Right atrium auricular region (tissue), 2 donors: ENCODE data around the gene COL24A1. TPM values are rescaled to one million over a fixed set of nuclear protein-coding genes. Genes with fewer than 3 reads are reported as not detected.

Experiments
- DNase-seq: peaks from one replicate; pipeline ENCODE4 v3.0.0-alpha.2; 2019; ENCODE audit warnings: low spot score
- H3K27ac ChIP-seq, 2 donors: fragments of 200-600 bp; sonication (generic); 1 replicate in 1 of 2; 2 replicates in 1 of 2; pipeline ENCODE4 v1.5.1; 2016 to 2019
- H3K27me3 ChIP-seq, 2 donors: fragments of 200-600 bp; sonication (generic); one replicate each; pipeline versions ENCODE4 v1.5.1 to v1.6.0; 2017 to 2019
- H3K36me3 ChIP-seq: fragments of 200-600 bp; sonication (generic); one replicate; pipeline ENCODE4 v1.5.1; 2016
- H3K4me1 ChIP-seq, 2 donors: fragments of 200-600 bp; sonication (generic); one replicate each; pipeline versions ENCODE4 v1.5.1 to v1.6.0; 2017 to 2019
- H3K4me3 ChIP-seq, 2 donors: fragments of 200-600 bp; sonication (generic); 1 replicate in 1 of 2; 2 replicates in 1 of 2; pipeline ENCODE4 v1.5.1; 2017 to 2019; ENCODE audit warnings: mild to moderate bottlenecking in 1 of 2, moderate library complexity in 1 of 2
- H3K9me3 ChIP-seq, 2 donors: fragments of 200-600 bp; sonication (generic); one replicate each; pipeline ENCODE4 v1.5.1; 2019
- total RNA-seq, 2 donors: library from RNA; depleted of rRNA; stranded (reverse); fragments of >200 nt; gene quantifications; one replicate each; pipeline ENCODE4 v1.1.0, GENCODE V29; 2016
- TF ChIP-seq, protein P1 (sequence below), 2 donors: fragments of 200-600 bp; sonication (generic); IDR thresholded peaks; one replicate each; pipeline ENCODE4 v1.5.1; 2019; ENCODE audit warnings: antibody characterized with exemption in 2 of 2

COL24A1 gene
- total RNA-seq, 2 donors from 2014 or later, result 0.67 to 1.0 TPM

- no peaks in the 10 kb centered on the region for H3K4me1 ChIP-seq
- H3K27me3 ChIP-seq, result no peaks in the 10 kb centered on the region
- H3K36me3 ChIP-seq, result no peaks in the 10 kb centered on the region
- no peak for DNase-seq
- no peak overlapping the region for H3K4me3 ChIP-seq
- no peaks in the 10 kb centered on the region for H3K9me3 ChIP-seq
- TF ChIP-seq, protein P1, sequence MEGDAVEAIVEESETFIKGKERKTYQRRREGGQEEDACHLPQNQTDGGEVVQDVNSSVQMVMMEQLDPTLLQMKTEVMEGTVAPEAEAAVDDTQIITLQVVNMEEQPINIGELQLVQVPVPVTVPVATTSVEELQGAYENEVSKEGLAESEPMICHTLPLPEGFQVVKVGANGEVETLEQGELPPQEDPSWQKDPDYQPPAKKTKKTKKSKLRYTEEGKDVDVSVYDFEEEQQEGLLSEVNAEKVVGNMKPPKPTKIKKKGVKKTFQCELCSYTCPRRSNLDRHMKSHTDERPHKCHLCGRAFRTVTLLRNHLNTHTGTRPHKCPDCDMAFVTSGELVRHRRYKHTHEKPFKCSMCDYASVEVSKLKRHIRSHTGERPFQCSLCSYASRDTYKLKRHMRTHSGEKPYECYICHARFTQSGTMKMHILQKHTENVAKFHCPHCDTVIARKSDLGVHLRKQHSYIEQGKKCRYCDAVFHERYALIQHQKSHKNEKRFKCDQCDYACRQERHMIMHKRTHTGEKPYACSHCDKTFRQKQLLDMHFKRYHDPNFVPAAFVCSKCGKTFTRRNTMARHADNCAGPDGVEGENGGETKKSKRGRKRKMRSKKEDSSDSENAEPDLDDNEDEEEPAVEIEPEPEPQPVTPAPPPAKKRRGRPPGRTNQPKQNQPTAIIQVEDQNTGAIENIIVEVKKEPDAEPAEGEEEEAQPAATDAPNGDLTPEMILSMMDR (IDR thresholded peaks at IDR 0.05), result no peak
- no peak overlapping the region for H3K27ac ChIP-seq
These were observed 87.5 kb downstream of the COL24A1 start for GRCh38 chr1:86068841-86069756.

- TF ChIP-seq, protein P1 (IDR thresholded peaks at IDR 0.05), result no peak
- DNase-seq, result no peak
- Histone ChIP-seq H3K27me3 (no peaks in the 10 kb centered on the region), H3K36me3 (no peaks in the 10 kb centered on the region), H3K27ac (no peak overlapping the region), H3K9me3 (no peaks in the 10 kb centered on the region), H3K4me3 (no peak overlapping the region), H3K4me1 (no peaks in the 10 kb centered on the region)
These were observed 88.3 kb downstream of the COL24A1 start for GRCh38 chr1:86068271-86068721.

DNA sequence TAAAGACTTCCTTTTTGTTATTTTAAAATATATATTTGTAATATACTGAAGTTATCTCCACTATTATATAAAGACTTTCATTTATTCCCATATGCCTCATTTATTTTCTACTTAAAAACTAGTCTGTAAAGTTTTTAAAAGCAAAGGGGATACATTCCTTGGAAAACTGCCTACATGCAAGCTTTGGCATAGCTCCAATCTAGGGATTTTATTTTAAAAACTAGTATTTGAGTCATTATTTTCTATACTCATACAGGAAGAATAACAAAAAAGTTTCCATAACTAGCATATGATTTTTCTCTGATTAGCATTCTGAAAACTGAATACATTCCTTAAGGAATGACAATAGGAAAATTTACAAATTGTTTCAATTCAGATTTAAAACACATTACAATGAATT is 88.9 kb downstream of the COL24A1 start:
- DNase-seq, result no peak
- no peaks in the 10 kb centered on the region for H3K9me3 ChIP-seq
- no peak overlapping the region for H3K4me3 ChIP-seq
- no peaks in the 10 kb centered on the region for H3K36me3 ChIP-seq
- no peak overlapping the region for H3K27ac ChIP-seq
- TF ChIP-seq, protein P1 (IDR thresholded peaks at IDR 0.05), result no peak
- H3K27me3 ChIP-seq, result no peaks in the 10 kb centered on the region
- H3K4me1 ChIP-seq, result no peaks in the 10 kb centered on the region

DNA sequence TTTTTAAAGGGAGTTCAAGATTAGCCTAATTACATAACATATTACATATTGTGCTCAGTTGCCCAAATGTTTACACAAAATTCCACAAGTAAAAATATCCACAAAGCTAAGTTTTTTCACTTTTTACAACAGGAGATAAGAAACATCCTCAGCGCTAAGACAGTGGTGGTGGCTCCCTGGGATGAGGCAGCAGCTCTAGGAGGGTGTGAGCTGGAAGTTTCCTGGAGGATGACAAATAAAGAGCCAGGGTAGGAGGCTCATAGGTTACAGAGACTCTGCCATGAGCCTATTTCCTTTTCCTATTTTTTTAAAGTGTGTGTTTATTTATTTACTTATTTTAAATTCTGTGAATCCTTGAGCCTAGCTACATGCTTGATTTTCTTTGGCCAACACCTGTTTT is 91.7 kb downstream of the COL24A1 start:
- TF ChIP-seq, protein P1 (IDR thresholded peaks at IDR 0.05), result no peak
- Histone ChIP-seq H3K4me1 (no peaks in the 10 kb centered on the region), H3K9me3 (no peaks in the 10 kb centered on the region), H3K27me3 (no peaks in the 10 kb centered on the region), H3K4me3 (no peak overlapping the region), H3K36me3 (no peaks in the 10 kb centered on the region), H3K27ac (no peak overlapping the region)
- DNase-seq, result no peak

- no peaks in the 10 kb centered on the region for H3K9me3 ChIP-seq
- H3K27ac ChIP-seq, result no peak overlapping the region
- H3K27me3 ChIP-seq, result no peaks in the 10 kb centered on the region
- H3K36me3 ChIP-seq, result no peaks in the 10 kb centered on the region
- DNase-seq, result no peak
- TF ChIP-seq, protein P1 (IDR thresholded peaks at IDR 0.05), result no peak
- no peak overlapping the region for H3K4me3 ChIP-seq
- H3K4me1 ChIP-seq, result no peaks in the 10 kb centered on the region
These were observed 92.9 kb downstream of the COL24A1 start for GRCh38 chr1:86063721-86064120.
